Non-pigmented ciliary epithelial cell (primary cell): ENCODE measurements around the gene ST6GAL2.

Experiments used
- DNase-seq: peaks from one replicate; pipeline ENCODE4 v3.0.0-alpha.2; 2010; ENCODE audit warnings: low read depth

The ST6GAL2 gene

GRCh38 chr2:106864051-106864450, 21.9 kb downstream of the ST6GAL2 start:
- no peak for DNase-seq

- DNase-seq, result no peak
Observed at GRCh38 chr2:106863387-106863786, 22.6 kb downstream of the ST6GAL2 start.

GRCh38 chr2:106859498-106859897, 26.5 kb downstream of the ST6GAL2 start:
- DNase-seq, result no peak

- no peak for DNase-seq
Observed at GRCh38 chr2:106858810-106859209, 27.2 kb downstream of the ST6GAL2 start.

GRCh38 chr2:106857882-106858478, 28.0 kb downstream of the ST6GAL2 start:
- DNase-seq, result no peak

GRCh38 chr2:106853631-106854030, 32.3 kb downstream of the ST6GAL2 start:
- no peak for DNase-seq

GRCh38 chr2:106851881-106852501, 34.0 kb downstream of the ST6GAL2 start:
- no peak for DNase-seq

- no peak for DNase-seq
Observed at GRCh38 chr2:106851087-106851874, 34.7 kb downstream of the ST6GAL2 start.

- no peak for DNase-seq
Observed at GRCh38 chr2:106849253-106849652, 36.7 kb downstream of the ST6GAL2 start.

GRCh38 chr2:106847366-106847765, 38.6 kb downstream of the ST6GAL2 start:
- DNase-seq, result no peak

- no peak for DNase-seq
Observed at GRCh38 chr2:106845716-106846115, 40.3 kb downstream of the ST6GAL2 start.

GRCh38 chr2:106843910-106844250, 42.1 kb downstream of the ST6GAL2 start:
- no peak for DNase-seq

- no peak for DNase-seq
Observed at GRCh38 chr2:106843001-106843909, 42.7 kb downstream of the ST6GAL2 start.

- DNase-seq, result no peak
Observed at GRCh38 chr2:106841886-106842645, 43.9 kb downstream of the ST6GAL2 start.

- no peak for DNase-seq
Observed at GRCh38 chr2:106840818-106841217, 45.1 kb downstream of the ST6GAL2 start.

GRCh38 chr2:106839849-106840595, 45.9 kb downstream of the ST6GAL2 start:
- DNase-seq, result no peak

- no peak for DNase-seq
Observed at GRCh38 chr2:106833256-106833655, 52.7 kb downstream of the ST6GAL2 start.

GRCh38 chr2:106831816-106832569, 54.0 kb downstream of the ST6GAL2 start:
- no peak for DNase-seq

- no peak for DNase-seq
Observed at GRCh38 chr2:106831241-106831640, 54.7 kb downstream of the ST6GAL2 start.

- DNase-seq, result no peak
Observed at GRCh38 chr2:106830191-106830590, 55.8 kb downstream of the ST6GAL2 start.
